Smooth muscle cell of the coronary artery (primary cell): Measurements from ENCODE around the gene MYRF. TPM values are rescaled to one million over a fixed set of nuclear protein-coding genes. Genes with fewer than 3 reads are reported as not detected.

ENCODE experiments used
- total RNA-seq: library from RNA; depleted of rRNA; stranded (reverse); fragments of >200 nt; gene quantifications from 2 replicates; pipeline ENCODE4 v1.2.3, GENCODE V29; 2014; ENCODE audit warnings: low replicate concordance

MYRF gene
- 0.12 and 1.6 TPM in 2 replicates for total RNA-seq

DNA sequence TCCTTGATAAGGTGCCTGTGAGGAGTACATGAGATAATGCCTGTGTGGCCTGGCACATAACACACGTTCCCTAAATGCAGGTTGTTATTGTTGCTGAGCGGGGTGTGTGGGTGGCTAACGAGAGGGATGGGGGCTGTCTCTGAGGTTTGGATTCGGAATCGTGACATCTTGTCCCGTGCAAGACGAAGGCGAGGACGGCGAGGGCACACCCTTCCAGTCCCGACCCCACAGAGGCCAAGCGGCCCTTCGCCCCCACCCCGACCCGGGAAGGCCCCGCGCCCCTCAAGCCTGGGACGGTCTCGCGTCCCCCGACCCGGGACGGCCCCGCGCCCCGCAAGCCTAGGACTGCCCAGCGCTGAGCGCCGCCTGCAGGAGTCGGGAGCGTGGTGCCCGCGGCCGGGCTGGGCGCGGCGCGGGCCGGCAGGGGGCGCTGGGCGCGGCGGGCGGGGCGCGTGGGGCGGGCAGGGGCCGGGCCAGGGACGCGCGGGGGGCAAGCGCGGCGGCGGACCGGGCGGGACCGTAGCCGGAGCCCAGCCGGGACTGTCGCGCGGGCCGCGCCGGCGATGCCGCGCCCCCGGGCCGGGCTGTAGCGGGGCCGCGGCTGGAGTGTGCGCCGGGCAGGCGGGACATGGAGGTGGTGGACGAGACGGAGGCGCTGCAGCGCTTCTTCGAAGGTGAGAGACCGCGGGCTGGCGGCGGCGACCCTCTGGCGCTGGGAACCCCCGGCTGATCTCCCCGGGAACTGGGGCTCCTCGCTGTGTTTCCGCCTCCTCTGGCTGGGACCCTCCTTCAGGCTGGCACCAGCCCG is at the start of gene MYRF:
Gene MYRF, plus strand, starts transcription at position 520 of the 808 bp plus-strand sequence. Its CDS starts 109 bp downstream, at position 629.

DNA sequence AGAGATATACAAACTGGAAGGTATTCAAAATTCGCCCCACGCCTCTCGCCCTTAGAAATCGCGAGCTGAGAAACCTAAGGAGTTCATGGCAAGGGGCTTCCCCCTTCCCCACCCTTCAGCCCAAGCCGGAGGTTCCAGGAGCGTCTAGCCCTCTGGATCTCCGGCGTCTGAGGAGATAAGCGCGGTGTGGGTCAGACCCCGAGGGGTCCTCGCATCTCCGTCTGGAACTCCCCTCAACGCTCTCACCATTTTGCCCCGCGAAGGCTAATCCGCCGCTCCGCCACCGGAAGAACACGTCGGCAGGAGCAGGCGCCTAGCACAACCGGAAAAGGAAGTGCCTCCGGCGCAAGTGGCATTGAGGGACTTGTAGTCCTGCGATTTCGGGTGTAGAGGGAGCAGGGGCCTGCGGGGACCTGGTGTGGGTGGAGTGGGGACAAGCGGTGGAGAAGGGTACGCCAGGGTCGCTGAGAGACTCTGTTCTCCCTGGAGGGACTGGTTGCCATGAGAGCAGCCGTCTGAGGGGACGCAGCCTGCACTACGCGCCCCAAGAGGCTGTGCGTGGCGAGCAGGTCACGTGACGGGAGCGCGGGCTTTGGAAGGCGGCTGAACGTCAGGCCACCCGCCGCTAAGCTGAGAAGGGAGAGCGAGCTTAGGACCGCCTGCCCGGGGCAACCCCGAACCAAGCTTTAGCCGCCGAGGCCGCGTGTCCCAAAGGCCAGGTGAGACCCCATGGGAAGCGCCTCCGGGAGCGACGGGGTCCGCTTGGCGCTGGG is 40.1 kb downstream of the MYRF start, which contains the start of the genes FEN1 and TMEM258:
Gene FEN1, plus strand, starts transcription at position 602 of the 773 bp plus-strand sequence. CDS start 2,451 bp downstream, outside the sequence.
Gene TMEM258, minus strand, starts transcription at position 290 of the 773 bp plus-strand sequence. Its CDS starts 41 bp downstream, at position 249.

DNA sequence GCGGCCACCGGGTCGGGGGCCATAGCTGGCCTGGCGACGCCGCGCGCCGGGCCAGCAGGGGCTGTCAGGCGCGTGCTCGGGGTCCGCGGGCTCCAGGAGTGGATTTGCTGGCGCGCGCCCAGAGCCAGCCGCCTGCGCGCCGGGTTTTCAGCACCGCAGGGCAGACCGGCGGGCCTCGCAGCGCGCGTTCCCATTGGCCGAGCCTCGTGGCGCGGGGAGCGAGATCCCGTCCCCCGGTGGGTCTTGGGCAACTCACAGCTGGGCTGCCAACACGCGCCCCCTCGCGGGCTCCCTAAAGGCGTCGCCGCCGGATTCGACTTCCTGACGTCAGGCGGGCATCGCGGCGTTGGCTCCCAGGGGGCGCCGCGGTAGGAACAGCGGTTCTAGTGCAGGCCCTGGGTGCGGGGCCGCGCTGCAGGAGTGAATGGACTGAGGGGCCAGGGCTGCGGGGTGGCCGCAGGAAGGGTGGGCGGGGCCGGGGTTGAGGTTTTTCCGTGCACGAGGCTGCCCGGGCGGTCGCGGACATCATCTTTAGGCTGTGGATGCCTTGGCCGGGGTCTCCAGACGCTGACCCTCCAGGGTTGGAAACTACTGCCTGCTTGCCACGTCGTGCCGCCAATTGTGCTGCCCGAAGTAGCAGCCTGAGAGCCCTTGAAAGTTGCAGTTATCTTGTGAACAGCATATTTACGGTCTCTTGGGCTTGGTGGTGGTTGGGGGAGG is 64.5 kb downstream of the MYRF start, which contains the start of gene FADS1:
Gene FADS1, minus strand, starts transcription at position 268 of the 720 bp plus-strand sequence. Its CDS starts 74 bp downstream, at position 194.

DNA sequence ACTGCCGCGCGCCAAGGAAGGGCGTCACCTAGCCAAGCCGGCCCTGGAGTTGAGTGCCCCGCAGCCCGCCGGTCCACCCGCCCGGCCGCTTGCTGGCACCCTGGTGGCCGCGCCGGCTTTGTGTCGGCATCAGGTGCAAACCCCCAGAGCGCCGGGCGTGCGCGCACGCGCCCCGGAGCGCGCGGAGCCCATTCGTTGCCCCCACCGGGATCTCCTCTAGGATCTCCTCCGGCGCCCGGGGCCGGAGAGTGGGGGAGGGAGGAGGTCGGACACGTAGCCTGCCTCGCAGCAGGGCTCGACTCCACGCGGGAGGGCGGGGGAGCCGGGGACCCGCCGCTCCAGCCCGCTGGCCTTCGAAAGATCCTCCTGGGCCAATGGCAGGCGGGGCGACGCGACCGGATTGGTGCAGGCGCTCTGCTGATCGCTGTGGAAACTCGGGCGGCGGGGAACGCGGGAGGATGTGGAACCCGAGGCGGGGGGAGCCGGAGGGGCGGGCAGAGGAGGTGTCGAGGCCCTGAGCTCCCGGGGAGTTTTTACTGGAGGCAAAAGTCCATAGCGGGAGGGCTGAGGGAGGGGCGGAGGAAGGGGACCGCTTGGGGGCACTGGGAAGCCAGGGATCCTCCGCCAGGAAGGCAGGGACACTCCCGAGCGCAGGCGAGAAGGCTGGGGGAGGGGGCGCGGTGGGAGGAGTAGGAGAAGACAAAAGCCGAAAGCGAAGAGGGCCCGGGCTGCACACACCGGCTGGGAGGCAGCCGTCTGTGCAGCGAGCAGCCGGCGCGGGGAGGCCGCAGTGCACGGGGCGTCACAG is 75.3 kb downstream of the MYRF start, which contains the start of gene FADS2:
Gene FADS2, plus strand, starts transcription at position 730 of the 808 bp plus-strand sequence. CDS start 91 bp downstream, outside the sequence.

Other genes with a start within 250 kb of the MYRF start
- not detected in 2 replicates for gene LRRC10B, start 243.9 kb upstream of the MYRF start, total RNA-seq
- 0.53 and 12.5 TPM in 2 replicates for gene SYT7, start 171.6 kb upstream of the MYRF start, total RNA-seq
- 0.98 and 1.6 TPM in 2 replicates for gene DAGLA, start 72.2 kb upstream of the MYRF start, total RNA-seq
- 171 and 292 TPM in 2 replicates for gene TMEM258, start 40.0 kb downstream of the MYRF start, total RNA-seq
- gene FEN1, start 40.3 kb downstream of the MYRF start, total RNA-seq, result 12.2 and 18.6 TPM in 2 replicates
- gene FADS1, start 64.4 kb downstream of the MYRF start, total RNA-seq, result 50.9 and 69.6 TPM in 2 replicates
- 104 and 293 TPM in 2 replicates for gene FADS2, start 75.7 kb downstream of the MYRF start, total RNA-seq
- 57.0 and 111 TPM in 2 replicates for gene FADS3, start 138.9 kb downstream of the MYRF start, total RNA-seq
- 3.5 and 19.3 TPM in 2 replicates for gene RAB3IL1, start 164.9 kb downstream of the MYRF start, total RNA-seq
- 0.60 and 6.8 TPM in 2 replicates for gene BEST1, start 197.7 kb downstream of the MYRF start, total RNA-seq
- gene FTH1, start 215.0 kb downstream of the MYRF start, total RNA-seq, result 639 and 1,762 TPM in 2 replicates